ENCODE data around the gene ZBTB24.

Gene ZBTB24

DNA sequence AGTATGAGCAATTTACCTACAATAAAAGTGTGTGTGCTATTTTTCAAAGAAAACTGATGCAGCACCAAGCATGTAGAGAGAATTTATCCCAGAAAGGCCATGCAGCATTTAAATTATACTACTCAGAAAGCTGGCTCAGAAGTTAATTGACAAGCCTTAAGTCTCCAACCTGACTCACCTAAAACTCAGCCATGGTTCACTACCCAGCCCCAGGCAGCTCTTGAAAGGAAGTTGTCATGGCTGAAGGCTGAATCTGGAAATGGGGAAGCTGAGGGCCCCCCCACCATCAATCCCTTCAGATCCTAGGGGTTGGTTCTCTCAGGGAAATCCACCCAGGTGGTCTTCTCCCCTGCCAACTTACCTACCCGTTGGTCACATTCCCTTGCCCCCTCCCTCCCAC, 62.3 kb downstream of the ZBTB24 start:
- DNase-seq (ENCODE audit: low read depth in 3 of 3), result no peak

- DNase-seq (ENCODE audit: low read depth in 3 of 3), result no peak
Observed at GRCh38 chr6:109417646-109418045, 65.4 kb downstream of the ZBTB24 start.

Measured in stimulated activated CD4-positive, alpha-beta T cell treated with anti-CD3 and anti-CD28 coated beads, TNF-alpha, amount 100 ng/mL, for 48 hours (primary cell).